Mucosa of gallbladder (tissue), 1 donor: ENCODE data around the gene MAPK7. TPM values are rescaled to one million over a fixed set of nuclear protein-coding genes. Genes with fewer than 3 reads are reported as not detected.

Experiments
- DNase-seq: peaks from one replicate; pipeline ENCODE4 v3.0.0-alpha.2; 2020; ENCODE audit warnings: low spot score
- total RNA-seq: library from RNA; stranded (reverse); gene quantifications from one replicate; pipeline ENCODE4 v1.2.1, GENCODE V29; 2021
- donor health status: DM: no; HTN: no; CAD: no.

The MAPK7 gene
- total RNA-seq, 1 donor from 2014 or later = 23.0 TPM

- DNase-seq = no peak
These were observed 20.2 kb downstream of the MAPK7 start for GRCh38 chr17:19398301-19399181.

GRCh38 chr17:19399750-19400450 lies 21.6 kb downstream of the MAPK7 start:
- no peak for DNase-seq

GRCh38 chr17:19401321-19402010 lies 23.2 kb downstream of the MAPK7 start:
- no peak for DNase-seq

- DNase-seq = no peak
These were observed 23.9 kb downstream of the MAPK7 start for GRCh38 chr17:19402171-19402570.

GRCh38 chr17:19403021-19403420 lies 24.7 kb downstream of the MAPK7 start:
- no peak for DNase-seq

GRCh38 chr17:19404264-19404663 lies 26.0 kb downstream of the MAPK7 start:
- DNase-seq = no peak

GRCh38 chr17:19405114-19405513 lies 26.8 kb downstream of the MAPK7 start:
- no peak for DNase-seq

GRCh38 chr17:19407601-19408345 lies 29.5 kb downstream of the MAPK7 start:
- DNase-seq = no peak

- no peak for DNase-seq
These were observed 30.0 kb downstream of the MAPK7 start for GRCh38 chr17:19408346-19408710.

- DNase-seq = no peak
These were observed 30.8 kb downstream of the MAPK7 start for GRCh38 chr17:19409066-19409465.

- DNase-seq = no peak
These were observed 31.2 kb downstream of the MAPK7 start for GRCh38 chr17:19409509-19409908.

GRCh38 chr17:19410091-19410490 lies 31.8 kb downstream of the MAPK7 start:
- no peak for DNase-seq

GRCh38 chr17:19410875-19411620 lies 32.8 kb downstream of the MAPK7 start, which contains the start of gene RNF112:
RNF112 (plus strand) TSS chr17:19411232; CDS start chr17:19411409, 177 bp downstream.
- DNase-seq = peak; percentile 16

GRCh38 chr17:19411631-19412030 lies 33.3 kb downstream of the MAPK7 start:
- no peak for DNase-seq

GRCh38 chr17:19412510-19412909 lies 34.2 kb downstream of the MAPK7 start:
- DNase-seq = no peak

- no peak for DNase-seq
These were observed 34.7 kb downstream of the MAPK7 start for GRCh38 chr17:19412984-19413383.

- no peak for DNase-seq
These were observed 35.5 kb downstream of the MAPK7 start for GRCh38 chr17:19413761-19414160.

- no peak for DNase-seq
These were observed 36.3 kb downstream of the MAPK7 start for GRCh38 chr17:19414396-19415280.

GRCh38 chr17:19415311-19415710 lies 37.0 kb downstream of the MAPK7 start:
- DNase-seq = no peak
